Mesothelial cell of epicardium (in vitro differentiated cells): Measurements from ENCODE around the gene ACIN1. TPM values are rescaled to one million over a fixed set of nuclear protein-coding genes. Genes with fewer than 3 reads are reported as not detected.

ENCODE experiments used
- DNase-seq, 2 experiments: peaks; one replicate each; pipeline ENCODE4 v3.0.0; 2021; ENCODE audit warnings: low spot score in 2 of 2; ENCODE audit not compliant: unreplicated experiment in 2 of 2
- H3K27ac Mint-ChIP-seq: 2 replicates; pipeline ENCODE4 v1.8.0; 2021; ENCODE audit warnings: mixed read lengths
- H3K27me3 Mint-ChIP-seq: 2 replicates; pipeline ENCODE4 v1.8.0; 2021; ENCODE audit warnings: low read depth, mixed read lengths
- H3K36me3 Mint-ChIP-seq: 2 replicates; pipeline ENCODE4 v1.8.0; 2021; ENCODE audit warnings: mixed read lengths
- H3K4me1 Mint-ChIP-seq: 2 replicates; pipeline ENCODE4 v1.8.0; 2021; ENCODE audit warnings: mixed read lengths
- H3K4me3 Mint-ChIP-seq: 2 replicates; pipeline ENCODE4 v1.8.0; 2021; ENCODE audit warnings: mild to moderate bottlenecking, moderate library complexity, mixed read lengths
- H3K9me3 Mint-ChIP-seq: 2 replicates; pipeline ENCODE4 v1.8.0; 2021; ENCODE audit warnings: mixed read lengths
- total RNA-seq: library from RNA; stranded (reverse); gene quantifications from 3 replicates; pipeline ENCODE4 v1.2.1, GENCODE V29; 2021
- TF ChIP-seq, protein P1 (sequence below): fragments of 200-600 bp; sonication (generic); IDR thresholded peaks from one replicate; pipeline ENCODE4 v1.5.0; 2021; ENCODE audit warnings: antibody characterized with exemption; ENCODE audit not compliant: unreplicated experiment

Gene ACIN1
- total RNA-seq, 1 donor from 2014 or later, result 401 TPM

DNA sequence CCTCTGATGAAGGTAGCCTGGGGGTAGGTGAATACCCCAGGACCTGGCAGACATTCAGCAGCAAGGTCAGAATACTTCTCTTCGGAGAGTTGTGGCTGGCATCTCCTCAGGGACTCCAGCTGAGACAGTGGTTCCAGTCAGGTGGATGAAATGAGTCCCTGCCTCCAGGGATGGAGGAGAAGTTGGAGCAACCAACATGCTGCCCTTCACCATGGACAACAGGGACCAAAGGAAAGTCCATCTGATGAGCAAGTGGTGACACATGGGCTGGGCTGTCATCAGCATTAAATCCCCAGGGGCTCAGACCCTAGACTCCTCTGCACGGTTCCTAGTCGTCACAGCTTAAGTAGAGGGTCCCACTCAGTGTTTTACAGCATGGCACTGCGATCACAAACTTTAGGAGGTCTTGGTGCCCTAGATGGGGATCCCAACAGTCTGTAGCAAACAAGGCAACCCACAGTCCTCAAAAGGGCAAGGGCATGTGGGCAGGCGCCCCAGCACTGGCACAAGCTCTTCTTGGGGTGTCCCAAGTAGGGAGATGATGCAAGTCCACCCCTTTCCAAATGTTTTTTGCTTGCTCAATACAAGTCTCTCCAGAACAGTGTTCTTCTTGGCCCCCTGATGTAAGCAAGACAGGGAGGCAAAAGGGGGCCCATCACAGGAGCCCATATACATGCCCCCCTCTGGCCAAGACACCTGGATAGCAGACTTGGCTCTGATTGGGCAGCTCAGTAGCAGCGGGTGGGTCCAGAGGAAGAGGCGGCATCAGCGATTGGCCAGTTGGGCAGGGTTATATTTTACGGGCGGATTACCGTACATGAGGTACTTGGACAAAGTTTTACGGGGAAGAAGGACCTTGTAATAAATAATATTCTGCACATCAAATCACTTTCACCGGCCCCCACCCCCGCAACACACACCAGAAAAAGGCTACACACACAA, 26.8 kb downstream of the ACIN1 start:
- peaks cover 27% of the 10 kb centered on the region for H3K36me3 Mint-ChIP-seq
- no peak overlapping the region for H3K27ac Mint-ChIP-seq
- no peak for DNase-seq
- peaks cover 57% of the 10 kb centered on the region for H3K4me1 Mint-ChIP-seq
- H3K4me3 Mint-ChIP-seq, result peak overlapping the region; percentile 51
- TF ChIP-seq, protein P1, sequence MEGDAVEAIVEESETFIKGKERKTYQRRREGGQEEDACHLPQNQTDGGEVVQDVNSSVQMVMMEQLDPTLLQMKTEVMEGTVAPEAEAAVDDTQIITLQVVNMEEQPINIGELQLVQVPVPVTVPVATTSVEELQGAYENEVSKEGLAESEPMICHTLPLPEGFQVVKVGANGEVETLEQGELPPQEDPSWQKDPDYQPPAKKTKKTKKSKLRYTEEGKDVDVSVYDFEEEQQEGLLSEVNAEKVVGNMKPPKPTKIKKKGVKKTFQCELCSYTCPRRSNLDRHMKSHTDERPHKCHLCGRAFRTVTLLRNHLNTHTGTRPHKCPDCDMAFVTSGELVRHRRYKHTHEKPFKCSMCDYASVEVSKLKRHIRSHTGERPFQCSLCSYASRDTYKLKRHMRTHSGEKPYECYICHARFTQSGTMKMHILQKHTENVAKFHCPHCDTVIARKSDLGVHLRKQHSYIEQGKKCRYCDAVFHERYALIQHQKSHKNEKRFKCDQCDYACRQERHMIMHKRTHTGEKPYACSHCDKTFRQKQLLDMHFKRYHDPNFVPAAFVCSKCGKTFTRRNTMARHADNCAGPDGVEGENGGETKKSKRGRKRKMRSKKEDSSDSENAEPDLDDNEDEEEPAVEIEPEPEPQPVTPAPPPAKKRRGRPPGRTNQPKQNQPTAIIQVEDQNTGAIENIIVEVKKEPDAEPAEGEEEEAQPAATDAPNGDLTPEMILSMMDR, result no peak
- no peaks in the 10 kb centered on the region for H3K27me3 Mint-ChIP-seq
- no peaks in the 10 kb centered on the region for H3K9me3 Mint-ChIP-seq

DNA sequence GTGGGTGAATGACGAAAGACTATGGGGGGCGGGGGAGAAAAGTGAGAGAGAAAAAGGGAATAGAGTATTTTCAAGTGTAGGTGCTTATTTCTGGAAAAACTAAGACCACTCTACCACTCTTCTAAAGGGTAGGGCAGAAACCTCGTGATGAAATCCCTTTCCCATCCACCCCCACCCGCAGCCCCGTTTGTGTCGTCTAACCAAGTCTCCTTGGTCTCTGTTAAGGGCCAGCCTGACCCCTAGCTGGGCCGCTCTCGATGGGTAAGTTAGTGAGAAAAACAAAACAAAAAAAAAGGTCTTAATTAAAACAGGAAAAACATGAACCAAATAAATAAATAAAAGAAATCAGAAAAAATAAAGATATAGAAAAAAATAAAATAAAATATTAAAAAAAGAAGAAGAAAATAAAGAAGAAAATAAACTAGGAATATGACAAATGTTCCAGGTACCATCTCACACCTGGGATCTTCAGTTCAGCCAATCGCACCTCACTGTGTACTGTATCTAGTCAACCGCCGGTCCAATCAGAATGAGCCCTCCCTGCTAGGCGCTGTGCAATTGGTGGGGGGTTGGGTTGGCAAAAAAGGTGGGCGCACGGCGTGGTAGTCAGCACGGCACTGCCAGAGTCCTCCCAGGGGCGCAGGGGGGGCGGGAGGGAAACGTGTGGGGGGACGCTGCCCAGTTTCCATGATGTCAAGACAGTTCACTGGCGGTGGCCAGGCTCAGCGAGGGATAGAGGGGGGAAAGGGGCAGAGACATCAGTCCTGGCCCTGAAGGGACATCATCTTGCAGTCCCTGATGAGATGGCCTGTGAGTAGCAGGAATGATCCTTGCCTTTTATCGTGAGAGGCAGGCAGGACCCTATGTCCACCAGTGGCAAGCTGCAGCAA, 27.8 kb downstream of the ACIN1 start:
- H3K36me3 Mint-ChIP-seq, result peaks cover 33% of the 10 kb centered on the region
- H3K4me3 Mint-ChIP-seq, result no peak overlapping the region
- peaks cover 59% of the 10 kb centered on the region for H3K4me1 Mint-ChIP-seq
- TF ChIP-seq, protein P1, result no peak
- H3K27me3 Mint-ChIP-seq, result no peaks in the 10 kb centered on the region
- no peak overlapping the region for H3K27ac Mint-ChIP-seq
- no peaks in the 10 kb centered on the region for H3K9me3 Mint-ChIP-seq
- no peak for DNase-seq

DNA sequence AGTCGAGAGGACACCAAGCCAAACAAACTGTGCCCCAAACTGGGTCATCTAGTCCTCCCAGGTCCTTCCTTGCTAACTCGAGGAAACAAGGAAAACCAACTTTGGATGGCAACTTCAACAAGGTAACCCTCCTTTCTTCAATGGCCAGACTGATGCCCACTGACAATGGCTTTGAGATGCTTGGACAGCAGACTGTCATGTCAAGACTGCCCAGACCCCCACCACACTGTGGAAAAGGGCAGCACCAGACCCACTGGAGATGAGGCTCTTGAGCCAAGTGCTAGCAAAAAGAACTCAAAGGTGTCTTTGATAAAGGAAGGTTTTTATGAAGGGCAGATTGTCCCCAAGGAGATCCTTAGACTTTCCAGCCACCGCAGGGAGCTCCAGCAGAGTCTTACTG, 28.6 kb downstream of the ACIN1 start:
- no peak overlapping the region for H3K4me3 Mint-ChIP-seq
- H3K36me3 Mint-ChIP-seq, result peaks cover 36% of the 10 kb centered on the region
- H3K27ac Mint-ChIP-seq, result no peak overlapping the region
- TF ChIP-seq, protein P1, result no peak
- H3K9me3 Mint-ChIP-seq, result no peaks in the 10 kb centered on the region
- H3K27me3 Mint-ChIP-seq, result no peaks in the 10 kb centered on the region
- peaks cover 55% of the 10 kb centered on the region for H3K4me1 Mint-ChIP-seq
- no peak for DNase-seq

DNA sequence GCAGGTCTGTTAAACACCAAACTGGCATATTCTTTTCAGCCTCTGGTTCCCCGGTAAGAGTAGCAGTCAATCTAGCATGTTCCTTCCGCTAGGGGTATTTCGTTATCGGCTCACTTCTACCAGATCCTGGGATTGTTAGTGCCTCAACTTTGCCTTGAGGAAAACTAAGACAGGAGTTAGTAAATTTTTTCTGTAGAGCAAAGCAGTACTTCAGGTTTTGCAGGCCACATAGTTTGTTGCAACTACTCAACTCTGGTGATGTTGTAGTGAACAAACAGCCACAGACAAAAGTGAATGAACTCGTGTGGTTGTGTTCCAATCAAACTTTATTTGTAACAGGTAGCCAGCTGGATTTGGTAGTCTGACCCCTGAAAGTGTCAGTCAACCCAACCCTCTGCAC, 31.3 kb downstream of the ACIN1 start:
- TF ChIP-seq, protein P1, result no peak
- Mint-ChIP-seq H3K27me3 (no peaks in the 10 kb centered on the region), H3K4me1 (peaks cover 35% of the 10 kb centered on the region), H3K4me3 (no peak overlapping the region), H3K9me3 (no peaks in the 10 kb centered on the region), H3K27ac (peak overlapping the region; percentile 95), H3K36me3 (peaks cover 33% of the 10 kb centered on the region)
- no peak for DNase-seq

DNA sequence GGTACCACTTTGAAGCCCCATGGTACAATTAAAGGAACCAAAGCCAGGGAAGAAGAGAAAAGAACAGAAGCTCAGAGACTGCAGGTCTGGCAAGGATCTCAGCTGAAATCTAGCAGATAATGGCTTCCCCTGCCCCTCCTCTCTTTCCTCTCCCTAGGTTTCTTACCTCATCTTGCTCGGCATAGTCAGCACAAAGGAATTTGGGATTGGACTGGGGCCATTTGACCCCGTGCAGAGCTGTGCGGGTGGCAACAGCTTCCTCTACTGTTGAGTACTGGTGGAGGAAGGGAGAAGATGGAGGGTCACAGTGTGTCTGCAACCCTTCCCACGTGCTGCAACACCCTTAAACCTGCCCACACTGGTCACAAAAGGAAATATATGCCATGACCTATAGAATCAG, 32.9 kb downstream of the ACIN1 start:
- DNase-seq, result peak in 1 of 2 experiments; percentile 81
- Mint-ChIP-seq H3K27me3 (no peaks in the 10 kb centered on the region), H3K4me1 (peaks cover 34% of the 10 kb centered on the region), H3K36me3 (peaks cover 33% of the 10 kb centered on the region), H3K4me3 (peak overlapping the region; percentile 15), H3K27ac (peak overlapping the region; percentile 95), H3K9me3 (no peaks in the 10 kb centered on the region)
- TF ChIP-seq, protein P1, result no peak
